ENCODE results near the gene SLC25A21.
"Not testable (repeated sequence)": the region's sequence is repeated elsewhere in the genome, so short reads cannot be mapped to it uniquely, and the experiment has no call there.

The SLC25A21 gene

GRCh38 chr14:37168721-37169120 lies 3.7 kb downstream of the SLC25A21 start:
- no peak for DNase-seq (ENCODE audit: low read depth)
- TF ChIP-seq CTCF (IDR thresholded peaks at IDR 0.05; ENCODE audit: insufficient read depth, low read depth, low read length, missing control alignments): no peak

DNA sequence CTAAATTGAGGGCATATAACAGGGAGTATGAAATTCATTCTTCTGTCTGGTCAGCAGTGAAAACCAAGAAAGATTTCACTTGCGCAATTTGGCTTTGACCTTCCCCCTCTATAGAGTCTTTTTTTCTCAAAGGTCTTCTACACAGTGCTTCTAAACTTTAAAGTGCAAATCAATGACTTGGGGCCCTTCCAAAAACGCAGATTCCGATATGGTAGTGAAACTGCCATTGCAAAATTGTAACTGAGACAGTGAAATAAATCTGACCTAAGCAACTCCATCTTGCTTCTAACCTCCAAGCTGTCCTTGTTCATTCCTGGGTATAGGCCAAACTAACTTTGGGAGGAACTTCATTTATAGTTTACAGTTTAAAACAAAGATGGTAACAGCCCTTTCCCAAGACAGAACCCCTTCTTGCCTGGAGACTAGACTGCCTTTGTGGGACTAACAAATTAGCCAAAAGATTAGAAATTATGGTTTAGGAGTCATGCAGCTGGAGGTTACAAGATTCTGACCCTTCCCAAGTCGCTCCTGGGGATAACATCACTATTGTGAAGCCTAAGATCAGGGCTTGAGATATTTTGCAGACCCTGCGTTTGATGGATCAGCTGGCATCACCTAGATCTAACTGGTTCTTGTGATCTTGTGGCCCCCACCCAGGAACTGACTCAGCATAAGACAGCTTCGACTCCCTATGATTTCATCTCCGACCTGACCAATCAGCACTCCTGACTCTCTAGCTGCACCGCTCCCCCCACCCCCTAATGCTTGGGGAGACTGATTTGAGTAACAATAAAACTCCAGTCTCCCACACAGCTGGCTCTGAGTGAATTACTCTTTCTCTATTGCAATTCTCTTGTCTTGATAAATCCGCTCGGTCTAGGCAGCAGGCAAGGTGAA lies 5.0 kb downstream of the SLC25A21 start:
- no peak for TF ChIP-seq CTCF (IDR thresholded peaks at IDR 0.05; ENCODE audit: insufficient read depth, low read depth, low read length, missing control alignments)
- no peak for DNase-seq (ENCODE audit: low read depth)
- H3K4me3 ChIP-seq (ENCODE audit: low read length): no peak overlapping the region

More at GRCh38 chr14:37168721-37169120, 3.7 kb downstream of the SLC25A21 start:
- no peak overlapping the region for H3K4me3 ChIP-seq (ENCODE audit: low read length)

GRCh38 chr14:37165794-37166193 lies 6.6 kb downstream of the SLC25A21 start:
- H3K4me3 ChIP-seq (ENCODE audit: low read length): no peak overlapping the region
- TF ChIP-seq CTCF (IDR thresholded peaks at IDR 0.05; ENCODE audit: insufficient read depth, low read depth, low read length, missing control alignments): no peak
- no peak for DNase-seq (ENCODE audit: low read depth)

DNA sequence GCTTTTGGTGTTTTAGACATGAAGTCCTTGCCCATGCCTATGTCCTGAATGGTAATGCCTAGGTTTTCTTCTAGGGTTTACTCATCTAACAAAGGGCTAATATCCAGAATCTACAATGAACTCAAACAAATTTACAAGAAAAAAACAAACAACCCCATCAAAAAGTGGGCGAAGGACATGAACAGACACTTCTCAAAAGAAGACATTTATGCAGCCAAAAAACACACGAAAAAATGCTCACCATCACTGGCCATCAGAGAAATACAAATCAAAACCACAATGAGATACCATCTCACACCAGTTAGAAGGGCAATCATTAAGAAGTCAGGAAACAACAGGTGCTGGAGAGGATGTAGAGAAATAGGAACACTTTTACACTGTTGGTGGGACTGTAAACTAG lies 10.1 kb downstream of the SLC25A21 start:
- DNase-seq (ENCODE audit: low read depth); H3K4me3 ChIP-seq (ENCODE audit: low read length): not testable (repeated sequence)

GRCh38 chr14:37157987-37158386 lies 14.4 kb downstream of the SLC25A21 start:
- TF ChIP-seq CTCF (IDR thresholded peaks at IDR 0.05; ENCODE audit: insufficient read depth, low read depth, low read length, missing control alignments): no peak
- no peak for DNase-seq (ENCODE audit: low read depth)
- no peak overlapping the region for H3K4me3 ChIP-seq (ENCODE audit: low read length)

GRCh38 chr14:37153483-37153882 lies 18.9 kb downstream of the SLC25A21 start:
- no peak overlapping the region for H3K4me3 ChIP-seq (ENCODE audit: low read length)
- TF ChIP-seq CTCF (IDR thresholded peaks at IDR 0.05; ENCODE audit: insufficient read depth, low read depth, low read length, missing control alignments): no peak
- DNase-seq (ENCODE audit: low read depth): no peak

DNA sequence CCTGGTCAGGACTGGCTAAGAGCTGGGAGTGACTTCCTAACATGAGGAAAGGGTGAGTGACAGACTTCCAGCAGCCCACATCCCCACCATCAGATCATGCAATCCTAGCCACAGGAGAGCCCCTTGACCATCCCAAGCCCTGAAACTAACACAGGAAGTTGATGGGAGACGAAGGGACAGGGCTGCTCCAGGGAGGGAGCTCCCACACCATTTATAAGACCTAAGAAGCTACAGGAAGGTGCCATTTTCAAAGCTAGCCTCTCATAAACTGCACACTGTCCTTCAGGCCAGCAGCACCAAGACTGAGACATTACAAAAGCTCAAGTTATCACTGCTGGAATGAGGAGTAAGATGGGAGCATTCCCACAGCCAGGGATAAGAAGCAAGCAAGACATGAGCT lies 19.4 kb downstream of the SLC25A21 start:
- TF ChIP-seq CTCF (IDR thresholded peaks at IDR 0.05; ENCODE audit: insufficient read depth, low read depth, low read length, missing control alignments): no peak
- DNase-seq (ENCODE audit: low read depth): no peak

More for the DNA sequence above, 19.4 kb downstream of the SLC25A21 start:
- H3K4me3 ChIP-seq (ENCODE audit: low read length): no peak overlapping the region

Data from epithelial cell of esophagus (primary cell).